Transverse colon (tissue), 4 donors: ENCODE results near the gene APOC4. TPM values are rescaled to one million over a fixed set of nuclear protein-coding genes. Genes with fewer than 3 reads are reported as not detected.

Experiments used
- DNase-seq: peaks from one replicate; pipeline ENCODE4 v3.0.0-alpha.2; 2019
- H3K27ac ChIP-seq, 4 donors: fragments of 200-600 bp; sonication (generic); 2 replicates each; pipeline ENCODE4 v1.5.1; 2016 to 2018; ENCODE audit warnings: inconsistent platforms in 4 of 4
- H3K27me3 ChIP-seq: fragments of 200-600 bp; sonication (generic); 2 replicates; pipeline ENCODE4 v1.5.1; 2017; ENCODE audit warnings: inconsistent platforms
- H3K36me3 ChIP-seq, 4 donors: fragments of 200-600 bp; sonication (generic); 2 replicates each; pipeline ENCODE4 v1.5.1; 2017 to 2019; ENCODE audit warnings: inconsistent platforms in 4 of 4
- H3K4me1 ChIP-seq, 4 donors: fragments of 200-600 bp; sonication (generic); 2 replicates each; pipeline ENCODE4 v1.5.1; 2017 to 2020; ENCODE audit warnings: inconsistent platforms in 4 of 4
- H3K4me3 ChIP-seq, 4 donors: fragments of 200-600 bp; sonication (generic); 1 replicate in 1 of 4; 2 replicates in 3 of 4; pipeline versions ENCODE4 v1.5.1 to v1.6.1; 2017 to 2019; ENCODE audit warnings: inconsistent platforms in 4 of 4
- H3K9me3 ChIP-seq, 2 donors: fragments of 200-600 bp; sonication (generic); 2 replicates each; pipeline ENCODE4 v1.5.1; 2017 to 2019; ENCODE audit warnings: inconsistent platforms in 2 of 2
- EP300 ChIP-seq: sonication (generic); formaldehyde crosslinking; IDR thresholded peaks from one replicate; pipeline ENCODE4 v1.6.1; 2017; ENCODE audit warnings: antibody characterized with exemption, low read depth
- POLR2A ChIP-seq: fragments of 450-650 bp; IDR thresholded peaks from one replicate; pipeline ENCODE4 v1.6.1; 2016; ENCODE audit warnings: antibody characterized with exemption, mild to moderate bottlenecking, moderate library complexity
- POLR2AphosphoS5 ChIP-seq, 3 donors: sonication (generic); formaldehyde crosslinking; IDR thresholded peaks; one replicate each; pipeline ENCODE4 v1.6.1; 2016; ENCODE audit warnings: antibody characterized with exemption in 3 of 3
- WGBS, 2 donors: methylation state at CpG; one replicate each; pipeline ENCODE4 v1.1.5; 2018; ENCODE audit warnings: low coverage in 1 of 2; 5-methylcytosine and 5-hydroxymethylcytosine counted together
- in situ Hi-C, 4 donors: fragments of 200-750 bp; cut with MboI; loops; one replicate each; pipeline versions ENCODE4 v1.15.0 to v1.15.1; 2017; ENCODE audit warnings: low sequenced_read_pairs in 3 of 4, low pct_ligation_motif_present in 1 of 4, low pct_unique_long_range_greater_than_20kb in 1 of 4
- intact Hi-C: fragments of 100-400 bp; cut with DNase I; formaldehyde crosslinking; loops from one replicate; pipeline ENCODE4 v1.15.1; 2023; ENCODE audit warnings: low total_unique reads
- total RNA-seq, 4 donors: library from RNA; depleted of rRNA; stranded (reverse); fragments of >200 nt; gene quantifications; one replicate each; pipeline ENCODE4 v1.1.0, GENCODE V29; 2016
- TF ChIP-seq, protein P1 (sequence below), 5 experiments: fragments of 200-600 bp in 3 of 5; fragments of 450-650 bp in 2 of 5; sonication (generic) in 3 of 5; IDR thresholded peaks; 1 replicate in 2 of 5; 2 replicates in 3 of 5; pipeline ENCODE4 v1.5.1; 2016 to 2017; ENCODE audit warnings: antibody characterized with exemption in 5 of 5, inconsistent platforms in 3 of 5, mild to moderate bottlenecking in 2 of 5, moderate library complexity in 1 of 5

APOC4 gene
- total RNA-seq, 4 donors from 2014 or later = not detected

DNA sequence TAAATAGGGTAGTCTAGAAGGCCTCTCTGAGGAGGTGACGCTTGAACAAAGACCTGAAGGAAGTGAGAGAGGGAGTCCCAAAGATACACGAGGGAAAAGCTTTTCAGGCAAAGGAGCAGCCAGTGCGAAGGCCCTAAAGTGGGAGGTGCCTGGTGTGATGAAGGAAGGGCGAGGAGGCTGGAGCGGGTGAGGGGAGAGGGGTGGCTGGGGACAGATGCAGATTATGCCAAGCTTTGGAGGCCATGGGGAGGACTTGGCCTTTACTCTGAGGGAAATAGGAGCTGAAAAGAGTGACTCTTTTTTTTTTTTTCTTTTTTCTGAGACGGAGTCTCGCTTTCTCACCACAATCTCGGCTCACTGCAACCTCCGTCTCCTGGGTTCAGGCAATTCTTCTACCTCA lies 16.1 kb downstream of the APOC4 start:
- in situ Hi-C loops = no loop called here

DNA sequence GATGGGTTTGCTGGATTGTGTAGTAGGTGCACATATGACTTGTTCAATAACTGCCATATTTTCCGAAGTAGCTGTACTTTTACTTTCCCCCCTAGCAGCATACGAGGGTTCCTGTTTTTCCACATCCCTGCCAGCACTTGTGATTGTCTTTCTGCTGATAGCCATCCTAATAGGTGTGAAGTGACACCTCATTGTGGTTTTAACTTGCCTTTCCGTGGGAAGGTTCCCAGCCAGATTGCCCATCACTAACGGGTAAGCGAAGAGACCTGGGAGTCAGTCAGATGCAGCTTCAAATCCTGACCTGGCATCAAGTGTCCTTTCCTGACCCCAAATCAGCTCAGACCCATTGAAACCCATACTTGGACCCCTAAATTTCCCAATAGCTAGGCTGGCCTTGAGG lies 17.7 kb downstream of the APOC4 start:
- no peaks in the 10 kb centered on the region for H3K27me3 ChIP-seq
- H3K4me3 ChIP-seq = no peak overlapping the region
- H3K9me3 ChIP-seq = no peaks in the 10 kb centered on the region
- in situ Hi-C loops = no loop called here
- H3K36me3 ChIP-seq = peaks cover 0 to 21% (median 4%) of the 10 kb centered on the region in 4 donors
- peaks cover 14 to 23% (median 16%) of the 10 kb centered on the region in 4 donors for H3K4me1 ChIP-seq
- intact Hi-C loops = no loop called here
- WGBS, 2 donors = 81% methylated on average over 5 of the region's 5 CpGs; no CpG with 5 or more reads in 1 of the 2 donors
- no peak for TF ChIP-seq POLR2A
- TF ChIP-seq EP300 = no peak
- no peak for TF ChIP-seq POLR2AphosphoS5 (IDR thresholded peaks at IDR 0.05)
- TF ChIP-seq, protein P1, sequence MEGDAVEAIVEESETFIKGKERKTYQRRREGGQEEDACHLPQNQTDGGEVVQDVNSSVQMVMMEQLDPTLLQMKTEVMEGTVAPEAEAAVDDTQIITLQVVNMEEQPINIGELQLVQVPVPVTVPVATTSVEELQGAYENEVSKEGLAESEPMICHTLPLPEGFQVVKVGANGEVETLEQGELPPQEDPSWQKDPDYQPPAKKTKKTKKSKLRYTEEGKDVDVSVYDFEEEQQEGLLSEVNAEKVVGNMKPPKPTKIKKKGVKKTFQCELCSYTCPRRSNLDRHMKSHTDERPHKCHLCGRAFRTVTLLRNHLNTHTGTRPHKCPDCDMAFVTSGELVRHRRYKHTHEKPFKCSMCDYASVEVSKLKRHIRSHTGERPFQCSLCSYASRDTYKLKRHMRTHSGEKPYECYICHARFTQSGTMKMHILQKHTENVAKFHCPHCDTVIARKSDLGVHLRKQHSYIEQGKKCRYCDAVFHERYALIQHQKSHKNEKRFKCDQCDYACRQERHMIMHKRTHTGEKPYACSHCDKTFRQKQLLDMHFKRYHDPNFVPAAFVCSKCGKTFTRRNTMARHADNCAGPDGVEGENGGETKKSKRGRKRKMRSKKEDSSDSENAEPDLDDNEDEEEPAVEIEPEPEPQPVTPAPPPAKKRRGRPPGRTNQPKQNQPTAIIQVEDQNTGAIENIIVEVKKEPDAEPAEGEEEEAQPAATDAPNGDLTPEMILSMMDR (IDR thresholded peaks at IDR 0.05) = no peak
- DNase-seq = no peak
- no peak overlapping the region for H3K27ac ChIP-seq

More for the DNA sequence above, 16.1 kb downstream of the APOC4 start:
- Histone ChIP-seq H3K27me3 (no peaks in the 10 kb centered on the region), H3K27ac (no peak overlapping the region), H3K4me1 (peaks cover 17 to 35% (median 23%) of the 10 kb centered on the region in 4 donors), H3K36me3 (peaks cover 0 to 16% (median 0%) of the 10 kb centered on the region in 4 donors), H3K9me3 (no peaks in the 10 kb centered on the region), H3K4me3 (no peak overlapping the region)
- 84 to 90% methylated on average over 3 to 9 of the region's 9 CpGs for WGBS, 2 donors
- no peak for DNase-seq
- intact Hi-C loops = no loop called here
- TF ChIP-seq EP300 (no peak), POLR2AphosphoS5 (IDR thresholded peaks at IDR 0.05) (no peak), POLR2A (no peak)
- TF ChIP-seq, protein P1 (IDR thresholded peaks at IDR 0.05) = no peak

DNA sequence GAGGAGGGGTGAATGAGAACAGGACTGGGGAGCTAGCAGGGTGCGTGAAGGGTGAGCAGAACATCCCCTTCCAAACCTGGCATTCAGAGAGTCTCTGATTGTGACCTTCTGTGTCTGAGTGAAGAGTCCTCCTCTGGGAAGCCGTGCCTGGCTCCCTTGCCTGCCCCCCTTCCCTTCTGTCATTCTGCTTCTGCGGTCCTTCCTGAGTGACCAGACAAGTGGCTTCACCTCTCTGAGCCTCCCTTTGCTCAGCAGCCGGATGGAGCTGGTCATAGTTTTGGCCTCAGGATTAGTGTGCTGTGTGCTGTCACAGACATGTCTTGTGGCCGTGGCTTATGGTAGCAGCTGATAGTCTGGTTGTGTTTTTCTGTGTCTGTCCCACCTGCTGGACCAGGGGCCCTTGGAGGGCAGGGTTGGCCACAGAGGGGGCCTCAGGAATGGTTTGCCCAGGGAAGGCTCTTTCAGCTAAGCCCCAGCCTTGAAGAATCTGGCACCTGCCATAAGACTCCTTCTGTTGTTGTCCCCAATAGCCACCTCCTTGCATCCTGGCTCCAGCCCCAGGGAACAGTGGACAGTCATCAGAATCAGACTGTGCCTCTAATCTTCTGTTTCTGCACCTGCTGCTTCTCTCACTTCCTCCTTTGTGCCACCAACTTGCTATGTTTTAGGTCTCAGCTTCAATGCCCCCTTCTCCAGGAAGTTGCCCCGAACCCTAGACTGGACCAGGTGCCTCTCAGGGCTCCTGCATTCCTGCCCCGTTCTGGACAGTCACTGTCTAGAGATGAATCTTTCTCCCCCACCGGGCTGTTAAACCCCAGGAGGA lies 19.1 kb downstream of the APOC4 start:
- no peak overlapping the region for H3K4me3 ChIP-seq
- H3K27ac ChIP-seq = peak overlapping the region in 1 of 4 donors; percentile 37
- TF ChIP-seq EP300 = no peak
- no peak for TF ChIP-seq POLR2AphosphoS5 (IDR thresholded peaks at IDR 0.05)
- no peak for TF ChIP-seq POLR2A
- peaks cover 12 to 20% (median 12%) of the 10 kb centered on the region in 4 donors for H3K4me1 ChIP-seq
- DNase-seq = peak; percentile 17
- no peaks in the 10 kb centered on the region for H3K9me3 ChIP-seq
- H3K27me3 ChIP-seq = no peaks in the 10 kb centered on the region
- WGBS, 2 donors = 77% methylated on average over 8 of the region's 8 CpGs; no CpG with 5 or more reads in 1 of the 2 donors
- in situ Hi-C loops (no loop called here), intact Hi-C loops (no loop called here)
- peaks cover 0 to 33% (median 9%) of the 10 kb centered on the region in 4 donors for H3K36me3 ChIP-seq

DNA sequence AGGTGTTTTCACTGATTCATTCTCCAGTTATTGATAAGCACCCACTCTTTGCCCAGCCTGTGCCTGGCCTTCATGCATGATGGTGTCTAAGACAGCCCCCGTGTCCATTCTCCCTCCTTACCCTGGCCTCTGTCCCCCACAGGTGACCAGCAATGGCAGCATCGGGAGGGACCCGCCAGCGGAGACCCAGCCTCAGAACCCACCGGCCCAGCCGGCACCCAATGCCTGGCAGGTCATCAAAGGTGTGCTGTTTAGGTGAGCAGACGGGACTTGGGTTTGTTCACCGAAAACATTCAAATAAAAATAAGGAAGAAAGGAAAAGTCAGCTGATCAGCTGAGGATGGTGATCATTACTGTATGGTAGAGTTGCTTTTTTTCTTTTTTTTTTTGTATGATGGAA lies 19.8 kb downstream of the APOC4 start:
- intact Hi-C loops = no loop called here
- no peak for TF ChIP-seq POLR2AphosphoS5 (IDR thresholded peaks at IDR 0.05)
- no peak for TF ChIP-seq EP300
- no peak for TF ChIP-seq POLR2A
- TF ChIP-seq, protein P1 (IDR thresholded peaks at IDR 0.05) = no peak
- peaks cover 0 to 33% (median 9%) of the 10 kb centered on the region in 4 donors for H3K36me3 ChIP-seq
- in situ Hi-C loops = no loop called here
- H3K27me3 ChIP-seq = no peaks in the 10 kb centered on the region
- DNase-seq = no peak
- peak overlapping the region in 1 of 4 donors; percentile 37 for H3K27ac ChIP-seq
- WGBS, 2 donors = 96 to 98% methylated on average over 5 to 8 of the region's 8 CpGs
- no peaks in the 10 kb centered on the region for H3K9me3 ChIP-seq
- H3K4me1 ChIP-seq = peaks cover 5 to 13% (median 5%) of the 10 kb centered on the region in 4 donors
- no peak overlapping the region for H3K4me3 ChIP-seq
